Inferior parietal cortex (tissue), 1 donor: ENCODE results near the gene RPS6KA3.
"Not testable (repeated sequence)": the region's sequence is repeated elsewhere in the genome, so short reads cannot be mapped to it uniquely, and the experiment has no call there.

Experiments
- DNase-seq: peaks from one replicate; pipeline ENCODE4 v3.0.0-alpha.2; 2016; ENCODE audit errors: extremely low spot score

Gene RPS6KA3

DNA sequence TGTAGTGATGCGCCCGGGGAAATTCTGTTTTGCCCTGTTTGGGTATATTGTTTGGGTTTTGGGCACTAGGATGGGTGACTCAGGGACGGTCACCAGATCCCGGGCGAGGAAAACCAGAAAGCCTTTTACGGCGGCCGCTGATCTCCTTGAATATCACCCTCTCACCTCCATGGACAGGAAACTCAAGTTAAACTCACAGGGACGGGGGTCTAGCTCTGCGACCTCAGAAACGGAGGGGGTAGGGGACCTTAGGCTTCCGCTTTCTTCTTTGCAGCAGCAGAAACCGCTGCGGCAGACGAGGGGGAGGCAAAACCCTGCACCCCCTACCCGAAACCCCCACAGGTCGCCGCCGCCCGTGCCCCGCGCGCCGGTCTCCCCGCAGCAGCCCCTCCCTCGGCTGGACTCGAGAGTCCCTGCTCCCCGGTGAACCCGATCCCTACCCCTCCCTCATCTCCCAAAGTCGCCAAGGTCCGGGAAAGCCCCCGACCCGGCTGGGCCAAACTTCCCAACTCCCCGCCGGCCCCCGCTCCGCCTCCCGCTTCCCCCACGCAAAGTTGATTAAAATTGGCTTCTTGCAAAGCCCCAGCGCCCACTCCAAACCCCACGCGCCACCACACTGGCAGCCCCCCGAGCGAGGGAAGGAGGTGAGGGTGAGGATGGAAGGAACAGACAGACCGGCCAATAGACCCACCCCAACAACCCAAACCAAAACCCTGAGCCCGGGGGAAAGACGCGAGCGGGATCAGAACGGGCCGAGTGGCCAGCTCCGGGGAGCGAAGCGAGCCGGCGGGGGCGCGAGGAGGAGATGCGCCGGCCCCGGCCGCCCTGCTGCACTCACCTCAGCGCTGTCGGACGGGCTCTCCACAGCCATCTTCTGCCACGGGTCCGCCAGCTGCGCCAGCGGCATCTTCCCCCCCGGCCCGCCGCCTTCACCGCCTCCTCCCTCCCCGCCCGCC, 705 bp downstream of the RPS6KA3 start:
- no peak for DNase-seq

DNA sequence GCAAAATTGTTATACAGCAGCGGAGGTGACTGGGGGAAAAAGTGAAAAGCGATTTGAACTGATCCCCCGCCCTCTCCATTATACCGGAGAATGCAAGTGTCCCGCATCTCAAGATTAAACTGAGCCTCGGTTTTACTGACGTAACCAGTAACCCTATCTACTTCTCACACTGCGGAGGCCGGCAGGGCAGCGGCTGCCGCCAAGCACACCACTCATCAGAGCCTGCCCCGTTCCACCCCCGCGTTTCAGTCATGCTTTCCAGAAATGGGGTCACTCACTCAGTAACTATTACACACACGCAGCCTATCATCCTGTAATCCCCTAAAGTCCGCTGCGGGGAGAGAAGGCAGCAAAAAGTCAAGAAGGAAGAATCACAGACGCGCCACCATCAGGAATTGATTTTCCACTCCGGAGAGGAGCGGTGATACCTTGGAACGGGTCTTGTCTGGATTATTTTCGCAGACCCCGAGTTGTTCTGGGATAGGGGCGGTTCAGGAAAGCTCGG, 1.4 kb downstream of the RPS6KA3 start:
- DNase-seq = no peak

DNA sequence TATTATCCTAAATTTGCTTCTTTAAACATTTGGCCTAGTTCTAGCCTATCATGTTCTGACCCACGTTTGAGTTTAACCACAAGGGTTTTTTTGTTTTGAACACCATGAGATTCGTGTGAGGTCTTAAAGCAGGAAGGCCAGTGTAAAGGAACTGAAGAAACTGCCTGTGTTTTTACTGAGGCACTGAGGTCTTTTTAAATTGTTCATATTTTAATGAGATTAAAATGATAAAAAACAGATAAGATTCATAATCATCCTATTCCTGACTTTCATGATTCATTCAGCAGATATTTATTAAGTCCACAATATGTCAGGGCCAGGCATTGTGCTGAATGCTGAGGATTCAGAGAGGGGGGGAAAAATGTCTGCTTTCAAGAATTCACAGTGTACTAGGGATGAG, 3.2 kb downstream of the RPS6KA3 start:
- DNase-seq = no peak

DNA sequence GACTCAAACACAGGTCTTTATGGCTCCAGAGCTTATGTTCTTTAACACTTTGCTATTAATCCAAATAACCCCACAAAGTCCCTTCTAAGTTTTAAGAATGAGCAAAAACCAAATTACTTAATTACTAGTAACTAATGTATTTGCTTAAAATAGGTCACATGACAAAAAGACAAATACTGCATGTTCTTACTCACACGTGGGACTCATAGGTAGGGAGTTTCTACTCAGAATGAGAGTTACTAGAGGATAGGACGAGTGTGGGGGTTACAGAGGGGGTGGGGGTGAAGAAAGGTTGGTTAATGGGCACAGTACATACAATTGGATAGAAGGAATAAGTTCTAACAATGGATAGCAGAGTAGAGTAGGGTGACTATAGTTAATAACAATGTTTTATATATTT, 5.8 kb downstream of the RPS6KA3 start:
- DNase-seq = no peak

DNA sequence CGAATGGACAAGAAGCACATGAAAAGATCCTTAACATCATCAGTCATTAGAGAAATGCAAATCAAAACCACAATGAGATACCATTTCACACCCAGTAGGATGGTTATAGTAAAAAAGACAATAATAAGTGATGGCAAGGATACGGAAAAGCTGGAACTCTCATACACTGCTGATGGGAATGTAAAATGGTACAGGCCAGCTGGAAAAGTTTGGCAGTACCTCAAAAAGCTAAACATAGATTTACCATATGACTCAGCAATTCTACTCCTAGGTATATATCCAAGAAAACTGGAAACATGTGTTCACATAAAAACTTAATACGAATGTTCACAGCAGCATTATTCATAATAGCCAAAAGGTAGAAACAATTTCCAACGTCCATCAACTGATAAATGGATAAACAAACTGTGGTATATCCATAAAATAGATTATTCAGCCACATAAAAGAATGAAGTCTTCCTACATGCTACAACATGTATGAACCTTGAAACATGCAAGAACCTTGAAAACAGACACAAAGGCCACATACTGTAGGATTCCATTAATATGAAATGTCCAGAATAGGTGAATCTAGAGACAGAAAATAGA, 11.9 kb downstream of the RPS6KA3 start:
- DNase-seq = no peak

DNA sequence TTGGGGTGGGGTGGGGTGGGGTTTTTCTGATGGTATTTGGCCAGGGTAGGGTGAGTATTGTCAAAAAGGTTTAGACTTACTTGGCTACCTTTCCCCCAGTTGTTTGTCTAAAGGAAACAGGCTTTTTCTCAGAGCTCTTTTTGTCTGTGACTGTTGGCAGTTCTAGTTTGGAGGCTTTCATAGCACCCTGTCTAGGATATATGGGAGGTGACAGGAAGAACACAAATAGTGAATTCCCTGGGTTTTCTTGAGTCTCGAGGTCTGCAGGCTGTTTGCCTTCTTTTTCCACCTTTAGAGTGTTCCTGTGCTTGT, 13.5 kb downstream of the RPS6KA3 start:
- DNase-seq = no peak

DNA sequence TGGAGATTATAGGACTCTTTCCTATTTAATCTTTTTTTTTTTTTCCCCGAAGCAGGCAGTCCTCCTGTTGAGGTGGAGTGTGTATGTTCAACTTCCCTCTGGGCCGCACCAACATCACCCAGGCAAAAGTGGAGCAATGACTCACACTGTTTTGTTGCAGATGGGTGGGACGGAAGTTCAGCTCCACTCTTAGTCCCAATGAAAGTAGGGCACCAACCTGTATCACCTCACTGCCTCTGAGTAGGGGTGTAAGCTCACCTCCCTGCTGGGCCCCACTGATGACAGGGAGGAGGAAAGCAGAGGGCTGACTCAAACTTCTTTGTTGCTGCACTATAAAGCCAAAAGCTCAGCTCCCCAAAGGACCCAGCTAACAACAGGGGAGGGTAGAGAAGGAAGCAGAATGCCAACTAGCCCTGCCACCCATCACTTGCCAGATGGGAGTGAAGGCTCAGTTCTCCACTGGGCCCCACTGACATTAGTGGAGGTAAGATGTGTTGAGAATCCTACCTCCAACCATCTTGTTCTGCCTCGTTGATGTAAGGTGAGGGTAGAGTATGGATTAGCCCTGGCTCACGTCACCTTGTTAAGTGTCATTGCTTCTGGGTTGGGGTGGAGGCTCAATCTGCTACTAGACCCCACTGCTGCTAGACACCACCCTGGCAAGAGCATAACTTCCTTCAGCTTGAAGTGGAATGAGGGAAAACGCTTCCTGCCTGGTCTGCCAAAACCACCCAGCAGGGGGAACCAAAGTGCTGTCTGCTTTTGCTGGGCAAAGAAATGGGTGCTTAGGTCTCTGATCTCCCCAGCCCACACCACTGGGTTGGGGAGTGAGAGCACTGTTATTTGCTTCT, 14.1 kb downstream of the RPS6KA3 start:
- DNase-seq = no peak

DNA sequence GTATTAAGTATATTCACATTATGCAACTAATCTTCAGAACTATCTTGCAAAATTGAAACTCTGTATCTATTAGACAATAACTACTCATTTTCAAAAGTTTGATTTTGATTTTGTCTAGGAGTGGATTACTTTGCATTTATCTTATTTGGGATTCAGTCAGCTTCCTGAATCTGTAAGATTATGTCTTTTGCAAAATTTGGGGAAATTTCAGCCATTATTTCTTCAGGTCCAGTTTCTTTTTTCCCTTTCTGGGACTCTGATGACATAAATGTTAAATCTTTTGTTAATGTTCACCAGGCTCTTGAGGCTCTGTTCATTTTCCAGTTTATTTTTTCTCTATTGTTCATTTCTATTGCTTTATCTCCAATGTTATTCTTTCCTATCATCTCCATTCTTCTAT, 15.0 kb downstream of the RPS6KA3 start:
- no peak for DNase-seq

DNA sequence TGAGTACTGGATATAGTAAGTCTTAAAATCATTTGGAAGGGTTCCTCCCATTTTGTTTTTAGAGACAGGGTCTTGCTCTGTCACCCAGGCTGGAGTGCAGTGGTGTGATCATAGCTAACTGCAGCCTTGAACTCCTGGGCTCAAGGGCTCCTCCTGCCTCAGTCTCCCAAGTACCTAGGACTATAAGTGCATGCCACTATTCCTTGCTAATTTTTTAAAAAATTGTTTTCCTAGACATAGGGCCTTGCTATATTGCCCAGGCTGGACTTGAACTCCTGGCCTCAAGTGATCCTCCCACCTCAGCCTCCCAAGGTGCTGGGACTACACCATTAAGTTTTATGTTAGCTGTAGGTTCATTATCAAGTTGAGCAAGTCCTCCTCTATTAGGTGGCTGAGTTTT, 16.6 kb downstream of the RPS6KA3 start:
- not testable (repeated sequence) for DNase-seq

DNA sequence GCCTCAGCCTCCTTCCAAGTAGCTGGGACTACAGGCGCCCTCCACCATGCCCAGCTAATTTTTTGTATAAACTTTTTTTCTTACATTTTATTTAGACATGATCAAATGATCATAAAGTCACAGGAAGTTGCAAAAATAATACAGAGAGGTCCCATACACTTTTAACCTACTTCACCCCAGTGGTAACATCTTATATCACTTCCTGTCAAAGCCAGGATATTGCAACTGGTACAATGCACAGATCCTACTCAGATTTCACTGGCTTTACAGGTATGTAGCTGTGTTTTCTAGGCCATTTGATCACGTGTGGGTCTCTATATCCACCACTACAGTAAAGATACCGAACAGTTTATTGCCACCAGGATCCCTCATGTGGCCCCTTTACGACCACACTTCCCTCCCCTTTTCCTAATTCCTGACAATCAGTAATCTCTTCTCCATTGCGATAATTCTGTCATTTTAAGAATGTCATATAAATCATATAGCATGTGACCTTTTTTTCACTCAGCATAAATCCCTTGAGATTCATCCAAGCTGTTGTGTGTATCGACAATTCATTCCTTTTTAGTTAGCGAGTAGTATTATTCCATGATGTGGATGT, 18.0 kb downstream of the RPS6KA3 start:
- DNase-seq = no peak

DNA sequence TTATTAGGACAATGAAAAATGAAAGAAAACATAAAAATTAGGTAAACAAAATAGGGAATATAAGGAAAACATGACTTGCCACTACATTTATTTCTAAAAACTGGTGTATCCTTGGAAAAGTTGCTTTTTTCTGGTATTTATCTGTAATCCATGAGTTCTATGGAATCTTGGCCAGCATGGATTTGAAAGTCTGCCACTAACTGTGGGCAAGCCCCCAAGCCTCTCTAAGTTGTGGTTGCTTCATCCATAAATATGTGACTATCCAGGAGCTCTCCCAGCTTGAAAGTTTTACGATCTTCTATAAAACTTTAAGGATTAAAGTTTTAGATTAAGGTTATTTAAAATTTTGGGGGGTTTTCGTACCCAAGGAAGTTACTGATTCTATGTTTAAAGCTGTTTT, 21.8 kb downstream of the RPS6KA3 start:
- DNase-seq = no peak

DNA sequence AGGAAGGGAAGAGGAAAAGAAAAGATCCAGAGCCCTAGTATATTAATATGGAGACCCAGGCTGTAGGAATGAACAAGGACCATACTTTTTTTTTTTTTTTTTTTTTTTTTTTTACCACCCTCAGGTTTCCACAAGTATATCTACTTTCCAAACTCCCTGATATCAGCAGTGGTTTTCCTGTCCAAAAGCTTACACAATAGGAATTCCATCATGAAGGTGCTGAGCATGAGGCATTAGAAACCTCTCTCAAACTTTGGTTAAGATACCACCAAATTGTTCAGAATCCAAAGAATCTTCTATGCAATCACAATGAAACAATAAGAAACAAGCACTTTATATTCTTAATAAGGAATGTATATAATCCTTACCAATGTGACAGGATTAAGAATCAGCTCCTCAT, 26.5 kb downstream of the RPS6KA3 start:
- no peak for DNase-seq

DNA sequence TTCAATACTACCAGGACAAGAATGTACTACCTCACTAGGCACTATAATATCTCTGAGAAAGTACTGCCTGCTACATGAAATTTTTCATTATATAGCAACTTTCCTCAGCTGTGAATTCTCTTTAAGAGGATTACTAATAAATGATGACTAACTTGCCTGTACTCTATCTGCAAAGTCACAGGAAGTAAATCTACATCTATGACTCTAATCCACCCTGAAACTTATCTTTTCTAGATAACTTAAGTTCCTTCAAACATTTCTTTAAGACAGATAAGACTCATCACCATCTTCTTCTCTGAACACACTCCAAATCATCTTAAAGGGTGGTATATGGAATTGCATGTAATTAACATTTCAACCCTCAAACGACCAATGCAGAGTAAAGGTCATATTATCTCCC, 28.8 kb downstream of the RPS6KA3 start:
- no peak for DNase-seq

DNA sequence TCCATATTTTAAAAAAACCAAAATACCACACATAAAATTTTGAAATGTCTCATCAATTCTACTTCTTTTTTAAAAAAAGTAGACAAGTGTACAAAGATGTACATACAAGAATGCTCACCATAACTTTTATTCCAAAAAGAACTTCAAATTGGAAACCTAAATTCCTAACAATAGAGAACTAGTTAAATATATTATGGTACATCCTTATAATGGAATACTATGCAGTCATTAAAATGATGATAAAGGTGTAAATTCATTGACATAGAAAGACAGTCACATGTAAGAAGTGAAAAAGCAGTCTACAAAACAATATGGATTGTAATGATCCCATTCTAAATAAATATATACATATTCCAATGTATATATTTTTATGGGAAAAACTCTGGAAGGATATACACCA, 31.0 kb downstream of the RPS6KA3 start:
- DNase-seq = no peak

DNA sequence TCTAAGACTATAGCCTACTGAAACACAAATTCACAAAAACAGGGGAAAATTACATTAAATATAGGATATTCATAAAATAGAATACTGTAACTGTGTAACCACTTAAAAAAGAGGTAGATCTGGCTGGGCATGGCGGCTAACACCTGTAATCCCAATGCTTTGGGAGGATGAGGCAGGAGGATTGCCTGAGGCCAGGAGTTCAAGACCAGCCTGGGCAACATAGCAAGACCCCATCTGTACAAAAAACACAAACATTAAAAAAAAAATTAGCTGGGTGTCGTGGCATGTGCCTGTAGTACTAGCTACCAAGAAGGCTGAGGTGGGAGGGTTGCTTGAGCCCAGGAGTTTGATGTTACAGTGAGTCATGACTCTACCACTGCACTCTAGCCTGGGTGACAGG, 33.4 kb downstream of the RPS6KA3 start:
- DNase-seq = no peak

DNA sequence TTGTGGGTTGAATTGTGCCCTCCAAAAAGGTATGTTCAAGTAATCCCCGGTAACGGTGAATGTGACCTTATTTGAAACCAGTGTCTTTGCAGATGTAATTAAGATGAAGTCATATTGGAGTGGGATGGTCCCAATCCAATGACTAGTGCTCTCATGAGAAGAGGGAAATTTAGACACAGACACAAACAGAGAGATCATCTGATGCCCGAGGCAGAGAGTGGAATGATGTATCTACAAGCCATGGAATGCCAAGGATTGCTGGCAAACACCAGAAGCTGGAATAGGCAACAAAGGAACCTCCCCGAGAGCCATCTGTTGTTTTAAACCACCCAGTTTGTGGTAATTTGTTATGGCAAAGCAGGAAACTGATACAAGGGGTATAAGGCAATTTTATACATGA, 35.1 kb downstream of the RPS6KA3 start:
- DNase-seq = no peak

DNA sequence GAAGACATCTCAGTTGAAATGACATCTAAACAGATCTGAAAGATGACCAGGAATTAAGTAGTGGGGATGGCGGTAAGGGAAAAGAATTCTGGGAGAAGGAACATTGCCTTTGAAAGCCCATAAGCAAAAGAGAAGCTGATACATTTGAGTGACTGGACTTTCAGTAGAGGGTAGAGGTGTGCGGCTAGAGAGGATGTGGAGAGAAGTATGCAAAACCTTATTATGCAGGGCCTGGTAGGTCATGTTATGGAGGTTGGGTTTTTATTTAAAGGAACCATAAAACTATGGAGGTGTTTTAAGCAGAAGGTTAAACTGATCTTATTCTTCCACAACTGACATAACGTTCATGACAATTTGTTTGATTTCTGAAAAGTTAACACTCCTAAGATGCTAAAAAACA, 36.3 kb downstream of the RPS6KA3 start:
- DNase-seq = no peak

DNA sequence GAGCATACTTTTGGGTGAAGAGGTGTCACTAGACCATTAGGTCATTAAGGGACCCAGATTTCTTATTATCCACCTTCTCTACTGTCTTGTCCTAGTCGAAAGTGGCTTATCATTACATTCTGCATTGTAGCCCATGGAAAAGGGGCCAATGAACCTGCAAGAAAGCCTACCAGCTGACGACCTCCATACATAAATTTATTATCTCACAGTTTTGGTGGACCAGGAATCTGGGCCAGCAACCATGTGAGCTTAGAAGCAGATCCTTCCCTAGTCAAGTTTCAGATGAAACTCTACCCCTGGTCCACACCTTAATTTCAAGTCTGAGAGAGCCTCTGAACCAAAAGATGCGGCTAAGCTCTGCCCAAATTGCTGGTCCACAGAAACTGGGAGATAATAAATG, 37.6 kb downstream of the RPS6KA3 start:
- no peak for DNase-seq

DNA sequence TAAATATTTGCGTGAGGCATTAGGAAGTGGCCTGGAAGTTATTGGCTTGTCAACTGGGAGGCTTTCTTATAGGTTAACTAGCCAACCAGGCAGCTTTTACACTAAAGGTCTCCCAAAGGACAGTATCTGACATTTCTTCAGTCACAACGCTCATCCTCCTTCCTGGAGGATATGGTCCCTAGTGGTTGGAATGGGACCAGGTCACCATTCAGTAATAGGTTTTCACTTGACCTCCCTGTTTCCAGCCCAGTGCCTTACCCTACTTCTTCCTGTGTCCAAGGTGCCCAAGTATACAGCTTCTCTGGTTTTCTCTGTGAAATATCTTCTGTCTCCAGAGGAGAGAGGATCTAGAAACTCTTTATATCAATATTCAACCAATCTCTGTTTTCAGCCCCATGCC, 38.5 kb downstream of the RPS6KA3 start:
- DNase-seq = no peak

DNA sequence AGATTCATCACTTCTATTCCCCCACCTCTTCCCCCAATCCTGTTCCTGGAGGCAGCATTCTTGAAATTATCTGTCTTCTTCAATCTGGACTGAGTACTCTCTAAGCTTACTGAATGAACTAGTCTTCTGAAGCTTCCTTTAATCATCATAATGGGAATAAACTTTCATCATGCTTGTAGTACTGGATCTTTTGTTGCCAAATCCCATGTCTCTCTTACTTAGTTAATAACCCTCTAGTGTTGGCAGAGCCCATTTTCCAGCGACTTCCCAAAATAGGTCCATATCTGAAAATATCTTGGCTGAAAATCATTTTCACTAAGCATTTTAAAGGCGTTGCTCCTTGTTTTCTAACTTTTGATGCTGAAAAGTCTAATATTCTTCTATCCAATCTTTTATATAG, 39.6 kb downstream of the RPS6KA3 start:
- DNase-seq = no peak

DNA sequence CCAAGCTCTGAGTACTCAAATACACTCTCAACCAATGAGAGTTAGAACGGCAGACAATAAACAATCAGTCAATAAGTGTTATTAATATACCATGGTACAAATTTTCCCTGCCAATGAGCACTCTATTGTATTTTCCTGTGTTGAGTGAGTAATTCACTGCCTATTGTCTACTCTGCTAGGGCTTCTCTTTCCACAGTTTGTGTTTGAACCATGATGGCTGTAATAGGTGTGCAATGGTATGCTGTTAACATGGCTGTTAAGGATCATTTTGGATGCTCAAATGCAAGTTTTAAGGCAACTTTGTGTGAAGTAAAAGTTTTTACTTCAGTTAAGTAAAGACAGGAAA, 41.2 kb downstream of the RPS6KA3 start:
- DNase-seq = no peak

DNA sequence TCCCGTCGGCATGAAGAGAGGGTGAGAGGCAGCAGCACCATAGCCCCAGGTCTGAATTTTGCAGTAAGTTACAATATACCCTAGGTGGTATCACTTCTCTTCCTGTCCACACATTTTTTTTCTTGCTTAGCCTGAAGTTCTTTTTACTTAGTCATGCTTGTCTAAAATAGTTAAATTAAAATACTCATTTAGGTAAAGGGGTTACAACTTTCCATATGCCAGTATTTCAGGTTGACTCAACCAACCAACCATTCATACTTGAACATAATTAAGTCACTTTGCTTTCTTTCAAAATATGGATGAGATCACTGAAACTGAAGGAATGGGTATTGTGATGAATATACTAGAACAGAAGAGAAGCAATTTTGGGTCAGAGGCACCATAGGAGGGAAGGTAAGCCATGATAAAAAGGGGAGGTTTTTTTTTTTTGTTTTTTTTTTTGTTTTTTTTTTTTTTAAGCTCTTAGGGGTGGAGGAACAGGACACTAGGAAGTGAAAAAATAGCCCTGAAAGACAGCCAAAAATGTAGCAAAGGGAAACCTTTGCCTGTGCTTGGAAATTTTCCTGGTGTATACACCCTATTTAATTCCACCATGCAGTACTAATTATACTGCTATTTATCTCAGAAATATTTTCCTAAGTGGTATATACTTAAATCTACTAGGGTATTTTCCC, 41.8 kb downstream of the RPS6KA3 start:
- DNase-seq = no peak
